HS-5 (cell line): ENCODE data around the gene SIAH3.

Experiments
- DNase-seq: peaks from one replicate; pipeline ENCODE4 v3.0.0-alpha.2; 2012; ENCODE audit warnings: low read depth

SIAH3 gene

DNA sequence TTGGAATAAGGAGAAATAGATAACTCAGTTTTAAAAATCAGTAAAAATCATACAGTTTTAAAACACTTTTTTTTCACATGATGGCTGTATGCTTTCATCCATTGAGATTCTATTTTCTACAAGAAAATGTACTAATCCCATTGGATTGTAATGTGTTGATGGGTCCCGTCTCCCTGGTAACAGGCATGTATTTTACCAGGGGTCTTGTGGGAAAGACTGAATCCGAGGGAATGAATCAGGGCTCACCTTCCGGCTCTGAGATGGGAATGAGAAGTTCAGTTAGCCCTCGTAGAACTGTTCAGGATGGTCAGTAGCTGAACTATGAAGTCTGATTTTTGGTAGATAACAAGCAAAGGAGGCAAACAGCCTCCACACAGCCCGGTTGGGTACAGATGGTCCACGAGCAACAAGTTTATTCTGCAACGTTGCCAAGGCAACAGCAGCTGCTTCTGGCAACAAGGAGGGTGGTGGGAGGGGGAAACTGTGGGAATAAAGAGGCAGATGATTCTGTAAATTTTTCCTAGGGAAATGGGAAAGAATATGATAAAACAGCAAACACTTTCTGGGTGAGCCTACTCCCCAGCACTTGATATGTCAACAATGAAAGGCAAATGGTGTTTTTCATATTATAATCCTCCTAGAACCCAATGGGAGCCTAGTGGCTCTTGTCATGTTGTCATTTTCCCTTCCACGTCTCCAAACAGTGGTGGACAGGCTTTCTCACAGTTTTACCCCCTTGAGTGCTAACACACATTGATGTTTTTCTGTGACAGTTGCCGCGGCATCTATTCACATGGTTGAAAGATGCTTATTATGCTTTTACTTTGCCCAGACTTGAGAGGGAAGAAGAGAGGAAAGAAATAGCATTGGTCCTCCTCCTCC lies 12.4 kb upstream of the SIAH3 start:
- no peak for DNase-seq

DNA sequence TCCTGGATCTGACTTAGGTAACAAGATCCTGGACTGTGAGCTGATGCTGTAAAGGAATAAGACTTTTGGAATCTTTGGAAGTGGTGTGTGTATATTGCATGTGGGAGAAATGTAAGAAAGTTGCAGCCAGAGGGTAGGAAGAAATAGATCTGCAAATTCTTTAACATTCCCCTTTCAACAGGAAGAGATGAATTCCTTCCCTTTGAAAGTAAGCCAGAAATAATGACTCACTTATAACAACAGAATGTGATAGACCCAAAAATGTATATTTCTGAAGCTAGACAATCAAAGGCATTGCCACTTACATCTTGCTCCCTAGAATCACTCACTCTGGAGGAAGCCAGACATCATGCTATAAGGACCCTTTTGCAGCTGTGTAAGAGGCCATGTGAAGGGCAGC lies 9.8 kb upstream of the SIAH3 start:
- peak; percentile 18 for DNase-seq

DNA sequence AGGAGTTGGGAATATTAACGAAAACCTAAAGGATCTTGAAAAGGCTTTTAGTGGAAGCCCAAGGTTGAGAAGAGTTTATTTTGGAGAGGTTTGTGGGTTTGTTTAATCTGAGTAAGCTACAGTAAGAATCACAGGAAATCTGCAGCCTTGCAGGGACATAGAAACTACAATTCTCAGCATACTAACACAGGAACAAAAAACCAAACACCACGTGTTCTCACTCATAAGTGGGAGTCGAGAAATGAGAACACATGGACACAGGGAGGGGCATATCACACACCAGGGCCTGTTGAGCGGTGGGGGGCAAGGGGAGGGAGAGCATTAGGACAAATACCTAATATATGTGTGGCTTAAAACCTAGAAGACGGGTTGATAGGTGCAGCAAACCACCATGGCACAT lies 8.7 kb upstream of the SIAH3 start:
- DNase-seq: no peak

DNA sequence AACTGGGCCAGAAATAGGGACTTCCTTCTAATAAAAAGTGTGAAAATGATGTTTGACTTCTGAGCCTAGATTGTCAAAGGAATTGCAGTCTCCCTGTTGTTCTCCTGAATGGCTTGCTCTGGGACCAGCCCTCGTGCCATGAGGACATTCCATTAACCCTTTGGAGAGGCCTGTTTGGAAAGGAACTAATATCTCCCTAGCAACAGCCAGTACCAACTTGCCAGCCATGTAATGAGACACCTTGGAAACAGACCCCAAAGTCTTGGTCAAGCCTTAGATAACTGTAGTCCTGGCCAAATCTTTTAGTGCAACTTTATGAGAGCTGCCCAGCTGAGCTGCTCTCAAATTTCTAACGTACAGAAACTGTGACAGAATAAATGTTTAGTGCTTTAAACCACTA lies 8.2 kb upstream of the SIAH3 start:
- no peak for DNase-seq

DNA sequence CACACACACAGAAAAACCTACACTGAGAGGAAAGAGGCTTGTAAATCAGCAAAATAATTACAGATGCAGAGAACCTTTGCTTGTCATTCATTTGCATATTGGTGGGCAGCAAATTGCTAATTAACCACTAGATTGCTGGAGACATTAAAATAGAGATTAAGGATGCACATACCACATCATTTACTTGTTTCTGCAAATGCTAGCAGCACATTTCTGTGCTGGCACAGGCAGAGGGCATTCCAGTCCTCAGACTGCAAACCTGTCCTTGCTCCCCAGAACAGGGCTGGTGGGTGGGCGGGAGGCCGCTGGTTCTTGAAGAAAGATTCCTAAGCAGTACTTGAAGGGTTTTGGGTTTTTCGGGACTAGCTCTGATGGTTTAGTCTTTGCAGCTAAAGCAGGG lies 941 bp upstream of the SIAH3 start:
- DNase-seq: no peak

DNA sequence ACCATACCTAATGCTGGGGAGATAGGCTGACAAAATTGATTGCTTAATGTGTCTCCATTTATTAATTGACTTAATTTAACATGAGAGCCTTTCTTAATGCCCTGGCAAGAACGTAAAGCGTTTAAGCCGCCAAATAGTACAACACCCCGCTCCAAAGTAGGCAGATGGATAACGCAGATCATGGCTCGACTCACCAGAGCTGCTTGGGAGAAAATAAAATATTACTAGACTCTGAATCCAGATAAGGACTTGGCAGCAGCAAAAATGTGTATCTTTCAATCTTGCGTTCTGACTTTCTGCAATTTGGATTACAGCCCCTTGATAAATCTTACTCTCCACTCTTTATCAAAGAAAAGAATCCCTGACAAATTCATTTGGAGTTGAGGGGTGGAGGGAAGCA lies 403 bp upstream of the SIAH3 start:
- no peak for DNase-seq

DNA sequence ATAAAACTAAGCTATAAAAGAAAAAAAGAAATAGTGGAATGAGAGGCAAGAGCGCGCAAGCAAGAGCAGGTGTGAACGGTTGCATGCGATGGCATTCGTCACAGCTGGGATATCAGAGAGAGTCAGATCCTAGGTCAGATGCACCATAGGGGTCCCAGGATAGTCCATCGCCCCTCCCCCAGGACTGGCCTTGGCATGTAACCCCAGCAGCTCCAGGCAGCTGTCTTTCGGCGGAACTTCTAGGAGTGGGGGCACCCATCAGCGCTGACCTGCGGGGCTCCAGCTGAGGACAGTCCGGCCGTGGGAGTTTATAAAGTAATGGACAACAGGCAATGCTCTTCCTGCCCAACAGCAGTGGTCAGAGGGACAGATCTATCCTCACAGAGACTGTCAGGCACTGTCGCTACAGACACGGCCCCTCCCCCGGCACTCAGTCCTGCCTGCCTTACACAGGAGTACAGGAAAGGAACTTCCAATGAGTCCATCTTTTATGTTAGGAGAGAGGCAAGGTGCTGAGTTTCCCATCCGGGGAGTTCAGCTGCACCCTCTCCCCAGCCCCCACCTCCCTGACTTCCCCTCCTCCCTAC lies 1.4 kb downstream of the SIAH3 start:
- DNase-seq: no peak

DNA sequence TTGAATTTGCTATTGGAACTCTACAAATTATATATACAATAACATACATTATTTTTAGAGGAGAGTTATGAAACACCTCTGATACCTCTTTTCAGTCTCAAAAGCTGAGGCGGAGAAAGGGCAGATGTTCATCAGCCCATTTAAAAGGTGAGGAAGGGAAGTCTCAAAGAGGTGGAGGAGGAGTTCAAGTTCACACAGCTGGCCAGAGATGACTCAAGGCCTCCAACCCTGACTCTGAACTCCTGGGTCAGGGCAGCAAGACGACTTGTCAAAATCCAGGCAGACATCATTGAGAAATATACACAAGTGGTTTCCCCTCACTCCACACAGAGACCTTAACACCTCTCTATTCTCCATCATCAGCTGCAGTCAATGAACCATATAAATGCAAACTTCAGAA lies 2.1 kb downstream of the SIAH3 start:
- DNase-seq: no peak

DNA sequence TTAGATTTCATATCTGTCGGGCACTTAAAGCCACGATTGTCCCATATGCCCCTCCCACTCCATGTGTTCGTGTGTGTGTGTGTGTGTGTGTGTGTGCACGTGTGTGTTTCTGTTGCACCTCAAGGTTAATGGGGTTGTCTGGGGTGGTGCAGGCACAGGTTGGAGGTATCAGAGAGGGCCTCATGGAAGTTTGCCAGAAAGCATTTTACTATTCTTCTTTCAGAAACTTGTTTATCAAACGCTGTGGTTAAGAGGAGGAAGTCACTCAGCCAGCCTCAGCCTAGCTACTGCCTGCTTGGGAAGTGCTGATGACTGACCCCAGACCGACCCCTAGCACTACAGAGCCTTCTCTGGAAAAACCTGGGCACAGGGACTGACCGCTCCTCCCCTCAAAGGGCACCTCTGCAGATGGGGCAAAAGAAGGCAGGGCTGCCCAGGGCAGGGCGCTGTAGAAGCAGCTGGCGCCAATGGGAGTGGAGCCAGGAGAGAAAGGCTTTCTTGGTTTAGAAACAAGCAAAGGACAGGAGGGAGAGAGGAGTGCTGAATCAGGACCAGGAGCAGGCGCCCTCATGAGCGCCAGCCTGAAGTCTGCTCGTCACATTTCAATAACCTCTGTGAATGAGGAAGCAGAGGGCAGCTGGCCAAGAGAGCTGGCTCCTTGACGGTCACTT lies 3.9 kb downstream of the SIAH3 start:
- DNase-seq: no peak

DNA sequence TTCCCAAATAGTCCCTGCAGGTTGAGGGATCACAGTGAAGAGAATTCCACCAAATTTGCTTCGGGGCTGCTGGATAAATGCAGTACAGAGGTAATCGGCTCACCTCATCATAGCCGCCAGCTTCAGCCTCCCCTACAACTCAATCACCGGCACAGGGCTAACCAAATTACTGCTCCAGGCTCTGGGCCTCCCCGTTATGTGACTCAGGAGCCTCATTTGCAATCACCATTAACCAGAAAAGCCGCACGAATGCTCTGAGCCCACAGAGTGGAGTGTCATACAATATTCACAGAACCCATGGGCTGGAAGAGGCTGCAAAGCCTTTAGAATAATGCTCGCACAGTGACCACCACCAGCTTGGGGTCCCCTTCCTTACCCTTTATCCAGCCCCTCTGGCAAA lies 4.9 kb downstream of the SIAH3 start:
- DNase-seq: no peak

DNA sequence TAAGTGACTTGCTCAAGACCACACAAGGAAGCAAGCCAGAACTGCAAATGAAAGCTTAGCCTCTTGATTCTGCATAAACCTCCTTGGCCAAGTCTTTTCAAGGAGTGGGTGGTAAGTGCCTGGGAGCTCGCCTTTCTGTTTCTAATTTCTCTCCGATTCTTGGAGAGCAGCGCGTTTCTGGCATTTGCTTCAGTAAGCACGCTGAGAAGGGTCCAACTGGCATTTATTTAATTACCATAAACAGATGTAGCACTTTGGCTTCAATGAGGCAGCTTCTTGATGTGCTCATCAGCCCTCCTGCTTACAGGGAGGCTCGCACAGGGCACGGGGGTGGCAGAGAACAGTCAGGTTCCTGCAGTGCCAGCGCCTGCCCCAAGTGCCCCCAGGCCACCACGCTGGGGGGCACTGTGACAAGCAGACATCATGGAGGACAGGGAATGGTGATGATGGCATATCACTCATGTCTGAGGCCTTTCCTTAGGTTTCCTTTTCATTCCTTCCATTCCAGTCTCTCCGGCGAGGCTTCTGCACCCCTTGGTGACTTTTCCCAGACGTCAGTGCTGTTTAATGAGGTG lies 13.3 kb downstream of the SIAH3 start:
- DNase-seq: no peak

DNA sequence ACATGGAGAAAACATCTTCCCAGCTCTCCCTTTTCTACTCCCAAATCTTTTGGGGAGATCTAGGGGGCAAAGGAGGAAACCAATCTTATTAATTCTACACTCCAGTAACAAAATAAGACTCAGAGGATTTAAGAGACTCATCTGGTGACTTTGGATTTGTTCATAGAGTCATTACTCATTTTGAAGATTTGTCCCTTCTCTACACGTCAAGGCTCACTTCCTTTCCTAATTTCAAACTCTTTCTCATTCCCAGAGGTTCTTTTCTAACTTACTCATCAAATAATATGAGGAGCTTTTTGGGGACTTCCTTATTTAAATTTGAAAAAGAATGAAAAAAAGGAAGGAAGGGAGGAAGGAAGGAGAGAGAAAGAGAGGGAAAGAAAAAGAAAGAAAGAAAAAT lies 14.4 kb downstream of the SIAH3 start:
- DNase-seq: no peak

DNA sequence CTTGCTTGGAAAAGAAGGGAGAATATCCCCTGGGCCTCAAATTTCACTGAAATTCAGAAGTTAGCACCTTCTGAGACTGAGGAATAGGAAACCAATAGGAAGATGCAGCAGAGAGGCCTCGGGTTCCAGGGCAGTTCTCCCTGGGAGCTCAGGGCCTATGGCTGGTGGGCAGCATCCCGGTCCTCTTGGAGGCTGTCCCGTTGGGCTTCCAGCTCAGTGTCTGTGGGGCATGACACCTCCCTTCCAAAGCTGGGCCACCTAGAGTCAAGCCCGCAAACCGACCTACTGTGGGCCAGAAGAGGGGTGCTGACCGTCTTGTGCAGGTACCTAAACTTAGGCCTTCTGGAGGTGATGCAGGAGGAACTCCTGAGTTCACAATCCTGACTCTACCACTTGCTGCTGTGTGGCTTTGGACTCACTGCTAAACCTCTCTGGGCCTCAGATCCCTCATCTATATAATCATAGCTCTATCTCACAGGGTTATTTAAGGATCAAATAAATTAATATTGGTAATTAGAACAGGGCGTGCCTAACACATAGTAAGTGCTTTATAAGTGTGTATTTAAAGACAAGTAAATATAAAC lies 17.1 kb downstream of the SIAH3 start:
- no peak for DNase-seq

DNA sequence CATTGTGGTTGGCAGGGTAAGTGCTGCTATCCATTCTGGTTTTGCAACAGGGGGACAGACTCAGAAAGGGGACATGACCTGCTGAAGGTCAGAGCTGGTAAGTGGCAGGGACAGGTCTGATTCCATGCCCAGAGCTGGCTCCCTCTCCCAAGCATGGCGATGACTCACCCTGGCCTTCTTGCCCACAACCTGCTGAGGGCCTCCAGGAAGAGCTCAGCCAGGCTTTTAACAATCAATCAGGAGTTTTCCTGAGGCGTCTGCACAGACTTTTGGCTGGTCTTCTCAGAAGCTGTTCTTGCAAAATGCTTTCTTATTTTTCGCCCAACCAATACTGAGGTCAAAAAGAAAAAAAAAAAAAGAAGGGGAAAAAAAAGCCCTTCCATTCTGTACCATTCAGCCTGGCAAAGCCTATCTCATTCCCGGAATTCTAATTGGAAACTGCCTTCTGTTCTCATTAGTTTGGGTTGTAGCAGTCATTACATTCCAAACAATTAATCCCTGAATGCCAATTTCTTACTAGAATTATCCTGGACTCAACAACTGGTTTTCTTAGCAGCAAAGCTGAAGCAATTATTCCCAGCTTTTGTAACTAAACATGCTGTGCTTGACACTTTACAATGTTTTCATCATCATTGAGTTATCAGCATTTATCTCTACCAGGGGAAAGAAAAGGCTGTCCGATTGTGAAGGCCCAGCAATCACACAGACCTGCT lies 17.7 kb downstream of the SIAH3 start:
- no peak for DNase-seq

DNA sequence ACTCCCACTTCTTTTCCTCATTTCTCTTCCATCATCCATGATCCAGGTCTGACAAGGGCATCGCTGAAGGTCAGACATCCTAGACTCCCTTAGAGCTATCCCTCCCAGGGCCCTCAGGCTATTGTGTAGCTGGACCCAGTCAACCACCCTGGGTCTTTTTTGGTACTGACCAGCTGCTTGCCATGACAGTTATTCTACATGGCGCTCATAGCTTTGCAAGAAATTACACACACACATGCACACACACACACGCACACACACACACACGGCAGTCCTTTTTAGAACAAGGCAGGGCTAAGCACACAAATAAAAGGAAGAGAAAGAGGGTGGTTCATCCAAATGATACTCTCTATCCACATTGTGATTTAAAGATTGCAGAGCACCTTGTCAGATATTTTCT lies 18.3 kb downstream of the SIAH3 start:
- DNase-seq: no peak

DNA sequence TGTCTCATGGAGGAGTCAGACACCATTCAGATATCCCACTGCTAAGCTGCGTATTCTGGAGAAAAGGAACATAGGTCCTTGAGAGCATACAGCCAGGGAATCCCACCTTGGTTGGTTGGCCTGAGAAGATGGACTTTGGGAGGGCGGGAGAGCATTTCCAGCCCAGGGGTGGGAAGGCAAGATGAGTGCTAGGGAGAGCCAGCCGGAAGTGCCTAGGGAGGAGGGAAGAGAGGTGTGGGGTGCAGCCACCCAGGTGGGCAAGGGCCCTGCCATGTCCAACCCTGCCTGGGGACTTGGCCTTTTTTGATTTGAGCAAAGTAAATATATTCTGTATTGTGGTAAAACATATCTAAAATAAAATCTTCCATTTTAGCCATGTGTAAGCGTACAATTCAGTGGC lies 19.7 kb downstream of the SIAH3 start:
- no peak for DNase-seq

DNA sequence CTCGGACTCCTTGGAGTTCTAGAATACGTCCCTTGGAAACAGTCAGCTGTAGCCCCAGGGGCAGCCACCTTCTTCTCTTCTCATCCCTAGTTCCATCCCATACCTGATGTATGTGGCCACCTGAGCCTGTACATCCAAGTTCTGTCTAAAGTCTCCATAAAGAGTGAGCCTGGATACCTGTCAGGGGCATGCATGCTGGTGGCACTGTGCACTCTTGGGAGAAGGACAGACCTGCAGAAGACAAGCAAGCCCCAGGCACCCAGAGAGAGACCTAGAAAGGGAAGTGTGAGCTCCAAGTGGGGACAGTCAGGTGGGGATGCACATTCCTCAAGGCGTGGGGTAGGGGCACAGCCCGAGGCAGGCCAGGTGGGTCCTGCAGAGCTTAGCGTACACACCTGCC lies 21.4 kb downstream of the SIAH3 start:
- DNase-seq: no peak

DNA sequence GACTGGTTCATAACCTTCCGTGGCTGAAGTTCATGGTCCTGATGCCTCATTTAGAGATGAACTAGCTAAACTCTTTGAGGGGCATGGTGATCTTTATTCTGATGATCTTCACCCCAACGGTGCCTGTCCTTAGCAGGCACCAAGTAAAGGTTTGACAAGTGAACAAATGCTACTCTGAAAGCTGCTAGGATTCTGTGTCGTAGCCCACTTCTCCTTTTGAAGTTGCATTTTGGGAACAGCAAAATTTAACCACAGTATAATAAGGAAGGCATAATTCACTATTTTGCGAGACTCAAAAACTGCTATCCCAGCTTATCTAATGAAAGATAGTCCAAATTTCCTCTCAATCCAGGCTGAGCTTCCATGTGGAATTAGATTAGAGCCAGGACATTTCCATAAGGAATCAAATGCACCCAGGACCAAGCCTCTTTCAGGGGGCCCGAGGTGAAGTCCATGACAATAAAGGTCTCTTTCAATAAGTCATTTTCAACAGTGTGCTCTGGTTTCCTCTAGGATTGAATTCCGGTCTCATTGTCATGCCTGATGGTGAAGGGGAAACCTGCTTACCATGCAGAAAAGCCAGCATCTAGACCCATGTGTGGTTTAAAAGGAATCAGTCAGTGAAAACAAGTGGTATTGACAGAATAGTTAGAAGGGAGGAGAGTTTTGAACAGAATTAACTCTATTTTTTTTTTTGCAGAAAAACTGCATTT lies 23.1 kb downstream of the SIAH3 start:
- no peak for DNase-seq

DNA sequence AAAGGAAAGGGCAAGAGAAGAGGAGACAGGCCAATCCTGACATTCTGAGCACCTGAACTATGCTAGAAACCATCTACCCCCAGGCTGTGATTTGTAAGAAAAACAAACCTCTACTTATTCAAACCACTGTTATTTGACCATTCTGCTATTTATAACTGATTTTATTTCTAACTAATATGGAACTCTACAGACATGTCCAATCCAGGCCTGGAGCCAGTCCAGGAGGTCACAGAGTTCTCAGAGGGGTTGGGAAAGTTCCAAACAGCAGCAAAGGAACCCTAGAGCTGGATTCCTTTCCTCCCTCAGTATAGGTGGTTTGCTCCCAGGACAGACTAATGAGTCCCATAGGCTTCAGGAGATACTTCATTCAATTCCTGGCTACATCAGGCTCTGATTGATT lies 24.2 kb downstream of the SIAH3 start:
- no peak for DNase-seq

DNA sequence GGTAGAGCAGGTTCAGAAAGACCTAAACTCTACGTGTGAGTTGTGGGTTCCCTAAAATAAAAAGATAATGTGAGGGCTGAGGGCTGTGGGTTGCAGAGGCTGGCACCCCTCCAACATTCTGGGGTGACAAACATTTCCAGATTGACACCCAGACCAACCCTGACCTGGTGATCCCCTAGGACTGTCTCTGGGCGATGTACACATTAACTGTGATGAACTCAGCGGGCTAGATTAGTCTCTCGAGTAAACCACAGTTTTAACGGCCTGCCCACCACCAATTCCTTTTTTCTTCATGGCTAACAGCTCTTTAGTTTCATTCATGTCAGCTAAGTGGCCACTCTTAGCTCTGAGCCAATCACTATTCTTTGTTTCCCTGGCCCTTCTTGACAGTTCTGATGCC lies 24.8 kb downstream of the SIAH3 start:
- DNase-seq: no peak

DNA sequence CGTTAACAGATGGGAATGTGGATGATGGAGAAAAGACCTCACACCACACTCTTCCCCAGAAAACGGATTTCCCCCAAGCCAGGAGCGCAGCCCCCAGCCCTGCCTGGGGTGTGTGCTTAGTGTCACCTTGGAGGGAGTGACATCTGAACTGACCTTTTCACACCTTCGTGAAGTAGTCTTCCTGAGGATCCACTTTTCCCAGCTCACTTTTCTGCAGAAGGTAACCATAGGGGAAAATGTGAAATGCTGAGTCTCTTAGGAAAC lies 26.2 kb downstream of the SIAH3 start:
- no peak for DNase-seq

DNA sequence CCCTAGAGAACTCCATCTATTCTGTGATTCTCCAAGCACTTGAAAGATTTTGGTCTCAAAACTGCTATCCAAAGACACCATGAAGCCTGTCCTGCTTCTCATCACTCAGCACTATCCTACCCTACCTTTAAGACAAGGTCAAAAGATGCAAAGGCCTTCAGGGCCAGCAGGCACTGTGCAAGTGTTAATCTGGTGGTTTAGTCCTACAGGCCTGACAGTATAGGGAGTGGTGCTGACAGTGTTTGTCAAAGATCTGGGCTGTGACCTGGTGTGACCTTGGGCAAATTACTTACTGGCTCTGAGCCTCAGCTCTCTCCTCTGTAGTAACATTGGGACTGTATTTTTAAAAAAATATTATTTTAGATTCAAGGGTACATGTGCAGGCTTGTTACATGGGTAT lies 28.0 kb downstream of the SIAH3 start:
- DNase-seq: no peak
